ENCODE results near the gene MILR1.
"Not testable (repeated sequence)": the region's sequence is repeated elsewhere in the genome, so short reads cannot be mapped to it uniquely, and the experiment has no call there.

MILR1 gene

GRCh38 chr17:64430036-64430435, 18.9 kb upstream of the MILR1 start:
- DNase-seq: not testable (repeated sequence)

DNA sequence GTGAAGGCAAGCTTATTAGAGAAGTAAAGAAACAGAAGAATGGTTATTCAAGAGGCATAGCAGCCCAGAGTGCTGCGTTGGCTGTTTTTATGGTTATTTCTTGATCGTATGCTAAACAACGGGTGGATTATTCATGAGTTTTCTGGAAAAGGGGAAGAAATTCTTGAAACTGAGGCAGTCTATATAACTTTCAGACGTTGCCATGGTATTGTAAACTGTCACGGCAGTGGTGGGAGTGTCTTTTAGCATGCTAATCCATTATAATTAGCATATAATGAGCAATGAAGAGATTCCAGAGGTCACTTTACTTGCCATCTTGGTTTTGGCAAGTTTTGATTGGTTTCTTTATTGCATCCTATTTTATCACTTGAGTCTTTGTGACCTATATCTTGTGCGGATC, 17.4 kb upstream of the MILR1 start:
- DNase-seq: no peak

DNA sequence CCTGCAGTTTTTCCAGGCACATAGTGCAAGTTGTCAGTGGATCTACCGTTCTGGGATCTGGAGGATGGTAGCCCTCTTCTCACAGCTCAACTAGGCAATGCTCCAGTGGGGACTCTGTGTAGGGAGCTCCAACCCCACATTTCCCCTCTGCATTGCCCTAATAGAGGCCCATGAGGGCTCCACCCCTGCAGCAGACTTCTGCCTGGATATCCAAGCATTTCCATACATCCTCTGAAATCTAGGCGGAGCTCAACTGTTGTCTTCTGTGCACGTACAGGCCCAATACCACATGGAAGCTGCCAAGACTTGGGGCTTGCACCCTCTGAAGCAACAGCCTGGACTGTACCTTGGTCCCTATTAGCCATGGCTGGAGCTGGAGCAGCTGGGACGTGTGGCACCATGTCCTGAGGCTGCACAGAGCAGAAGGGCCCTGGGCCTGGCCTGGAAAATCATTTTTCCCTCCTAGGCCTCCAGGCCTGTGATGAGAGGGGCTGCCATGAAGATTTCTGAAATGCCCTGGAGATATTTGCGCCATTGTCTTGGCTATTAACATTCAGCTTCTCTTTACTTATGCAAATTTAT, 10.9 kb upstream of the MILR1 start:
- DNase-seq: no peak

- DNase-seq: not testable (repeated sequence)
Measured at GRCh38 chr17:64439521-64439920, 9.4 kb upstream of the MILR1 start.

DNA sequence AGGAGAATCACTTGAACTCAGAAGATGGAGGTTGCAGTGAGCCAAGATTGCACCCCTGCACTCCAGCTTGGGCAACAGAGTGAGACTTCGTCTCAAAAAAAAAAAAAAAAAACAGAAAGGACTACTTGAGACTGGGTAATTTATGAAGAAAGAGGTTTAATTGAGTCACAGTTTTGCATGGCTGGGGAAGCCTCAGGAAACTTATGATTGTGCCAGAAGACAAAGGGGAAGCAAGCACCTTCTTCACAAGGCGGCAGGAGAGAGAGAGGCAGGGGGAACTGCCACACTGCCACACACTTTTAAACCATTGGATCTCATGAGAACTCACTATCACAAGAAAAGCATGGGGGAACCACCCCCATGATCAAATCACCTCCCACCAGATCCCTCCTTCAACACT, 9.0 kb upstream of the MILR1 start:
- no peak for DNase-seq

DNA sequence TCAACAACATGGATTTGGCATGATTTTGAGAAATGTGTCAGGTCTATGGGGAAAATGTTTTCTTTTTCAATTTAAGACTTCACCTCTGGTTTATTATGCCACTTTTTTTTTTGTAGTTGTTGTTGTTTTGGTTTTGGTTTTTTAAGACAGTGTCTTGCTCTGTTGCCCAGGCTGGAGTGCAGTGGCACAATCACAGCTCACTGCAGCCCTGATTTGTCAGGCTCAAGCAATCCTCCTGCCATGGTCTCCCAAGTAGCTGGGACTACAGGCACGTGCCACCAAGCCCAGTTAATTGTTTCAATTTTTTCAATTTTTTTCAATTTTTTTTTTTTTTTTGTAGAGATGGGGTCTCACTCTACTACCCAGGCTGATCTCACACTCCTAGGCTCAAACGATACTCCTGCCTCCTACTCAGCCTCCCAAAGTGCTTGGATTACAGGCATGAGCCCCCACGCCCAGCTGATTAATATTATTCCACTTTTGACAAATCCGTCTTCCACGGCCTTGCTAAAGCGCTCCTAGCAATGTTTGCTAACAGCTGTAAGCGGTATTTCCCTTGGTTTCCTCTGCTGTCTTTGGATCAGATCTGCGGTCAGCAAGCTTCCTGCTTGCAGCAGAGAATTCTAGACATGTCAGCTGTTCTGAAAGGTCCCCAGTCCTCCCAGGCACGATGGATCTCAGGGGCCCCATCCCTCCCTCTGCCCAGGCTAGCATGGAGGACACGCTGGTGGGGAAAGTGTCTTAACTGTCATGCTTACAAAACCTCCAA, 7.0 kb upstream of the MILR1 start:
- peak; percentile 69 for DNase-seq

DNA sequence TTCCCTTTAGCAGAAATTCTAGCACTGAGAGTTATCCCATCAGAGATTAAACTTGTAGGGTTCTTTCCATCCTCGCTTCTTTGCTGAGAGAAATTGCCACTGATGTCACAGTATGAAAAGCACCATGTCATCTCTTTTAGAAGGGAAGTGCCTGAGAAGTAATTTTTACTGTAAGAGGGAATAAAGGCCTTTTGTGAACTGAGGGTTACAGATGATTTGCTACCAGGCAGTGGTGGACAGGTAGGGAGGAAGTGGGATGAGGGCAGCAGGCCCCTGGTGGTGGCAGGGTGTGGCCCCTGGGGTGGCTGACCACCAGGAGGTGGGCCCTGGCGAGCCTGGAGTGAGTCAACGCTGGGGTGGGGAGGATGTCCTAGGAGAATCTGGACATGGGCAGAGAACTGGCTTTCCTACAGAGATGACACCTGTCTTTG, 6.4 kb upstream of the MILR1 start:
- DNase-seq: no peak

DNA sequence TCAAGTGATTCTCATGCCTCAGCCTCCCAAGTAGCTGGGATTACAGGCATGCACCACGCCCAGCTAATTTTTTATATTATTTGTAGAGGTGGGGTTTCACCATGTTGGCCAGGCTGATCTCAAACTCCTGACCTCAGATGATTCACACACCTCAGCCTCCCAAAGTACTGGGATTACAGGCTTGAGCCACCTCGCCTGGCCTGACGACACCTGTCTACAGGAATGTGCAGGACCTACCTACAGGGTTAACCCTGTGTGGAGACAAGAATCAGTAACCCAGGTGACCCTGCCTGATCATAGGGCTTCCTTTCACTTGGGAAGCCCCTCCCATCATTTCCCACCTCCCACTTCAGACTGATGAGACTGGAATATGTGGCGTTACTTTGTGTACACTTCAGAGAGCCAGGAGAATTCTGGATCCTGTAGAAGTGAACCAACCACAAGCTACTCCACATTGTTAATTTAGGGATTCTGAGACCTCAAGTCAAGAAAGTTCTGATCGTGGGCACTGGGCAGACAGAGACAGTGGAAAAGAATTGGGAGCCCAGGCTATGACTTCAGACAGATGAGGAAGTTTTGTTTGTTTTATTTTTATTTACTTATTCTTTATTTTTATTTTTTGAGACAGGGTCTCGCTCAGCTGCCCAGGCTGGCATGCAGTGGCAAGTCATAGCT, 5.7 kb upstream of the MILR1 start:
- DNase-seq: no peak

GRCh38 chr17:64447526-64447925, 1.4 kb upstream of the MILR1 start:
- DNase-seq: no peak

- DNase-seq: peak; percentile 59
Measured at GRCh38 chr17:64449545-64449944, 630 bp downstream of the MILR1 start.

DNA sequence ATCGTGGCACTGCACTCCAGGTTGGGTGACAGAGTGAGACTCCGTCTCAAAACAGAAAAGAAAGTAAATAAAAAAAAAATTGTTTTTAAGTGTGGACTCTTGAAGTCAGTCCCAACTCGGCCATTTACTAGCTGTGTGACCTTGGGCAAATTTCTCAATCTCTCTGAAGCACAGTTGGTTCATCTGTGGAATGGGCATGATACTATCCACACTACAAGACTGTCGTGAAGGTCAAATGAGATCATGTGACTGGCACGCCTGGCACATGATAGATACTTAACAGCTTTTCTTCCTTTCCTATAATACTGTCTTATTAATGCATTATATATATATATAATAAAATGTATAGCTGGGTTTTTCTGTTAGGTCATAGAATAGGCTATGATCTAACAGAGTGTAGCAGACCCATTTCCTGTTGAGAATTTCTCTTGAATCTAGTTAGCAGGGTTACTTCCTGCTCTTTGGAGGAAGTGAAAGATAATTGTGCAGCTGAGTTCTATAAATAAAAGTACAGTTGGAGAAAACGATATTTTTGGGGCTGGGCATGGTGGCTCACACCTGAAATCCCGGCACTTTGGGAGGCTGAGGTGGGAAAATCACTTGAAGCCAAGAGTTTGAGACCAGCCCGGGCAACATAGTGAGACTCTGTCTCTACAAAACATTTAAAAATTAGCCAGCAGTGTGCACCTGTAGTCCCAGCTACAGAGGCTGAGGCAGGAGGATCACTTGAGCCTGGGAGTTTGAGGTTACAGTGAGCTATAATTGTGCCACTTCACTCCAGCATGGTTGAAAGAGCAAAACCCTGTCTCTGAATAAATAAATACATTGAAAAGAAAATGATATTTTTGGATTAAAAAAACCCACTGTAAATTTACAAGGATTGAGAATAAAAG, 7.3 kb downstream of the MILR1 start:
- DNase-seq: peak; percentile 90

DNA sequence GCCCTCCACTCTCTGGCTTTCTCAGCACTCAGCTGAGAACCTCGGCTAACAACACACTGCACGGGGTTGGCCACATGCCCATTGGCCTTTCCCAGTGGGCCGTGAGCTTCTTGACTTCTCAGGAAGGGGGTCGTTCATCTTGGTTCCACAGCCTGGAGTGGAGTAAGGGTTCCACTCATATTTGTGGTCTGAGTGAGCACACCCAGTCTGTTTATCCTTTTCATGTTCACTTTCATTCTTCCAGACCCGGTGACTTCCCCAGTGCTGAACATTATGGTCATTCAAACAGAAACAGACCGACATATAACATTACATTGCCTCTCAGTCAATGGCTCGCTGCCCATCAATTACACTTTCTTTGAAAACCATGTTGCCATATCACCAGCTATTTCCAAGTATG, 8.2 kb downstream of the MILR1 start:
- no peak for DNase-seq

DNA sequence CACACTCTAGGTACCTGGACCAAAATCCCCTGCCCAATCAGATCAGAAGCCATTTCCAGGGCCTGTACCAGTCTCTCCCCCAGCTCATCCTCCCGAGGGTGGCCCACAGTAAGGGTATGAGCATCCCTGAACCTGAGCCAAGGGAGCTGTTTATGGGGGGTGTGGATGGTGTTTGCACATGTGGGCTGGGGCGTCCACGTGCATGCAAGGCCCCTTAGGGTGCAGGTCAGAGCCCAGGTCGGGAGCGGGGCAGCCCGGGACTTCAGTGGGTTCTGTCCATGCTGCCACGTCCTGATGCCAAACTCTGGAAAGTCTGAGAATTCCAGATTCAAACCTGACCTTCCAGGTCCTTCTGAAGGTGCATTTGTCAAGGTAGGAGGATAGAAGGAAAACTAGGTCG, 9.8 kb downstream of the MILR1 start:
- DNase-seq: no peak

DNA sequence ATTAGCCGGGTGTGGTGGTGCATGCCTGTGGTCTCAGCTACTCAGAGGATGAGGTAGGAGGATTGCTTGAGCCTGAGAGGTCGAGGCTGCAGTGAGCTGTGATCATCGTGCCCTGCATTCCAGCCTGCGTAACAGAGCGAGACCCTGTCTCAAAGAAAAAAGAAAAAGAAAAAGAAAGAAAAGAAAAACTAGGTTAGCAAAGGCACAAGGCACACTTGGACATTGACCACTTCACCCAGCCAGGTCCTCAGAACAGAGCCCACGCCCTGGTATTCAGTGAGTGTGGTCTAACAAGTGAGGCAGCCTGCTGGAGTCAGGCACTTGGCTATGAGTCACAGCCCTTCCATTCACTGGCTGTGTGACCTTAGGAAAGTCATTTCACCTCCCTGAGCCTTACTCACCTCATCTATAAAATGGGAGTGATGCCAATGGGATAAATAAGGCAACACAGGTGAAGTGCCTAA, 10.4 kb downstream of the MILR1 start:
- no peak for DNase-seq

DNA sequence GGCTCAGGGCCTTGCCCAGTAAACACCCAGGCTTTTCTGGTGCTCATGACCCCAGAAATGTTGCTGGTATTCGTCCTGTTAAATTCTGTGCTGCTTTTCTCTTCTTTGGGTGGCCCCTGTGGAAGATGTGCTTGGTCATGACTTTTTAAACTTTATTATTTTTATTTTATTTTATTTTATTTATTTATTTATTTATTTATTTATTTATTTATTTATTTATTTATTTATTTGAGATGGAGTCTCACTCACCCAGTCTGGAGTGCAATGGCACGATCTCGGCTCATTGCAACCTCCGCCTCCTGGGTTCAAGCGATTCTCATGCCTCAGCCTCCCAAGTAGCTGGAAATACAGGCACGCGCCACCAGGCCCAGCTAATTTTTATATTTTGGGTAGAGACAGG, 10.9 kb downstream of the MILR1 start:
- DNase-seq: not testable (repeated sequence)

- no peak for DNase-seq
Measured at GRCh38 chr17:64460955-64461354, 12.0 kb downstream of the MILR1 start.

DNA sequence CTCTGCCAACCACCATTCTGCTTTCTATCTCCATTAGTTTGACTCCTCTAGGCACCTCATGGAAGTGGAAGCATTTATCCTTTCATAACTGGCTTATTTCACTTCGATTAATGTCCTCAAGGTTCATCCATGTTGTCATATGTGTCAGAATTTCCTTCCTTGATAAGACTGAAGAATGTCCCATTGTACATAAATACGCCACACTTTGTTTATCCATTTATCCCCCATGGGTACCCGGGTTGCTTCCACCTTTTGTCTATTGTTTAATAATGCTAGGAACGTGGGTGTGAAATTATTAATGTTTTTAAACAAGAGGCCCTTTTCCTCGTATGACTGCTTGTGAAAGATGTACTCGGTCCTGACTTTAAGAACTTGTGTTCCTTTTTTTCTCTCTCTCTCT, 12.9 kb downstream of the MILR1 start:
- no peak for DNase-seq

GRCh38 chr17:64466019-64466735, 17.3 kb downstream of the MILR1 start:
- DNase-seq: no peak

DNA sequence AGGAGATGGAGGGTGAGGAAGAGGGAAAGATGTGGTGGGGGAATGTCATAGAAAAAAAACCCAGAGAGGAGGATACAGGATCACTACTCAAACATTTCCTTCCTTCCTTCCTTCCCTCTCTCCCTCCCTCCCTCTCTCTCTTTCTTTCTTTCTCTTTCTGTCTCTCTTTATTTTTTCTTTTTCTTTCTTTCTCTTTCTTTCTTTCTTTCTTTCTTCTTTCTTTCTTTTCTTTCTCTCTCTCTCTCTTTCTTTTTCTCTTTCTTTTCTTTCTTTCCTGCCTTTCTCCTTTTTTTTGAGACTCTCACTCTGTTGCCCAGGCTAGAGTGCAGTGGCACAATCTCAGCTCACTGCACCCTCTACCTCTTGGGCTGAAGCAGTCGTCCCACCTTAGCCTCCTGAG, 17.9 kb downstream of the MILR1 start:
- DNase-seq: not testable (repeated sequence)

DNA sequence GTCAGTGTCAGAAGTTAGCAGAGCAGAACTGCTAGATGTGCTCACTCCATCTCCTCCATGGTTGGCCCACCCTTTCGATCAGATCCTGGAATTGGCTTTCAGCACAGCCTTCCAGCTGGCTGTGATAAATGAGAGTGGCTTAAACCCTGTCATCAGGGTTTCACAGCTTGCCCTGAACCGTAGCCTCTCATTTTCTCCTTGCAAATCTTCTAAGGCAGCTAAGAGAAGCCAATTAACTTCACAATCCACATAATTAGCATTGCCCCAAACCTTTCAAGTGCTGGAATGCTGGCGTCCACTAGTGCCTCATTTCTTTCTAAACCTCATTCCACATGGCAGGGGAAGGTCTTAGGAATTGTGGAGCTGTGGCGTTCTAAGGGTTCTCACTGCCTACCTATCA, 21.7 kb downstream of the MILR1 start:
- DNase-seq: no peak

GRCh38 chr17:64471440-64471839, 22.5 kb downstream of the MILR1 start:
- no peak for DNase-seq

- no peak for DNase-seq
Measured at GRCh38 chr17:64472564-64472963, 23.6 kb downstream of the MILR1 start.
